CD14-positive monocyte (primary cell): ENCODE data around the gene ASF1A. TPM values are rescaled to one million over a fixed set of nuclear protein-coding genes. Genes with fewer than 3 reads are reported as not detected.

ENCODE experiments used
- DNase-seq, 3 donors: peaks; one replicate each; pipeline ENCODE4 v3.0.0-alpha.2; 2011 to 2022
- H2AFZ ChIP-seq: 2 replicates; pipeline ENCODE4 v1.6.0; 2012; ENCODE audit warnings: mild to moderate bottlenecking, low read depth, low read length, inconsistent platforms; ENCODE audit not compliant: insufficient read depth, poor library complexity, severe bottlenecking
- H3K27ac ChIP-seq, 2 donors: 1 replicate in 1 of 2; 2 replicates in 1 of 2; pipeline ENCODE4 v1.5.1; 2012 to 2013; ENCODE audit warnings: low read length in 2 of 2, control low read depth in 1 of 2, inconsistent platforms in 1 of 2, low read depth in 1 of 2, mild to moderate bottlenecking in 1 of 2
- H3K27me3 ChIP-seq, 2 donors: one replicate each; pipeline versions ENCODE4 v1.6.0 to v1.6.1; 2011 to 2013; ENCODE audit warnings: low read length in 2 of 2; ENCODE audit not compliant: control insufficient read depth in 2 of 2, insufficient read depth in 2 of 2
- H3K36me3 ChIP-seq, 2 donors: replicated peaks in 1 of 2; 1 replicate in 1 of 2; 2 replicates in 1 of 2; pipeline versions ENCODE4 v1.5.1 to v1.6.1; 2012 to 2013; ENCODE audit warnings: low read length in 2 of 2, control low read depth in 1 of 2, inconsistent platforms in 1 of 2, mild to moderate bottlenecking in 1 of 2; ENCODE audit not compliant: insufficient read depth in 2 of 2, control insufficient read depth in 1 of 2
- H3K4me1 ChIP-seq, 2 donors: 1 replicate in 1 of 2; 2 replicates in 1 of 2; pipeline versions ENCODE4 v1.5.1 to v1.6.1; 2012 to 2013; ENCODE audit warnings: low read length in 2 of 2, control low read depth in 1 of 2, inconsistent platforms in 1 of 2, mild to moderate bottlenecking in 1 of 2, moderate library complexity in 1 of 2; ENCODE audit not compliant: insufficient read depth in 2 of 2, control insufficient read depth in 1 of 2
- H3K4me2 ChIP-seq: replicated peaks from 2 replicates; pipeline ENCODE3; 2012; ENCODE audit warnings: low read length, moderate library complexity, mild to moderate bottlenecking; ENCODE audit not compliant: poor library complexity, severe bottlenecking; ENCODE audit errors: extremely low read depth
- H3K4me3 ChIP-seq, 3 experiments: fragments of 200-600 bp in 1 of 3; sonication (generic) in 1 of 3; replicated peaks in 1 of 3; 1 replicate in 2 of 3; 2 replicates in 1 of 3; pipeline ENCODE4 v1.5.1; 2011 to 2013; ENCODE audit warnings: low read length in 3 of 3, mild to moderate bottlenecking in 3 of 3, control low read depth in 2 of 3, low read depth in 2 of 3, inconsistent platforms in 1 of 3, moderate library complexity in 1 of 3
- H3K79me2 ChIP-seq: 2 replicates; pipeline ENCODE4 v1.6.0; 2012; ENCODE audit warnings: mild to moderate bottlenecking, control low read depth, inconsistent platforms, low read length, moderate library complexity; ENCODE audit not compliant: insufficient read depth
- H3K9ac ChIP-seq: 2 replicates; pipeline ENCODE4 v1.6.0; 2017; ENCODE audit warnings: low read length, mild to moderate bottlenecking; ENCODE audit not compliant: insufficient read depth, poor library complexity, severe bottlenecking
- H3K9me3 ChIP-seq, 2 donors: replicated peaks in 1 of 2; 1 replicate in 1 of 2; 2 replicates in 1 of 2; pipeline versions ENCODE4 v1.5.1 to v1.6.1; 2012 to 2013; ENCODE audit warnings: low read length in 2 of 2, control low read depth in 1 of 2; ENCODE audit not compliant: control insufficient read depth in 1 of 2, insufficient read depth in 1 of 2
- H4K20me1 ChIP-seq: 2 replicates; pipeline ENCODE4 v1.6.0; 2012; ENCODE audit warnings: mild to moderate bottlenecking, low read length, control low read depth, moderate library complexity; ENCODE audit not compliant: insufficient read depth
- H3K27ac Mint-ChIP-seq, 7 donors: one replicate each; pipeline ENCODE4 v1.8.0; 2020; ENCODE audit warnings: mild to moderate bottlenecking in 7 of 7, mixed read lengths in 7 of 7, moderate library complexity in 6 of 7, inconsistent platforms in 2 of 7
- H3K27me3 Mint-ChIP-seq, 3 donors: one replicate each; pipeline ENCODE4 v1.8.0; 2021 to 2022; ENCODE audit warnings: low read depth in 3 of 3, mild to moderate bottlenecking in 3 of 3, mixed read lengths in 3 of 3, moderate library complexity in 3 of 3, inconsistent platforms in 1 of 3
- H3K36me3 Mint-ChIP-seq, 2 donors: one replicate each; pipeline ENCODE4 v1.8.0; 2020; ENCODE audit warnings: mixed read lengths in 2 of 2, inconsistent platforms in 1 of 2, mild to moderate bottlenecking in 1 of 2
- H3K4me1 Mint-ChIP-seq: one replicate; pipeline ENCODE4 v1.8.0; 2020; ENCODE audit warnings: mild to moderate bottlenecking, mixed read lengths
- H3K4me3 Mint-ChIP-seq, 2 donors: one replicate each; pipeline ENCODE4 v1.8.0; 2020; ENCODE audit warnings: mild to moderate bottlenecking in 2 of 2, mixed read lengths in 2 of 2, moderate library complexity in 1 of 2
- H3K9me3 Mint-ChIP-seq, 7 donors: one replicate each; pipeline ENCODE4 v1.8.0; 2020 to 2022; ENCODE audit warnings: mixed read lengths in 7 of 7, mild to moderate bottlenecking in 6 of 7, moderate library complexity in 6 of 7, inconsistent platforms in 2 of 7
- CTCF ChIP-seq: fragments of 200-600 bp; IDR thresholded peaks from one replicate; pipeline ENCODE4 v1.8.0; 2022; ENCODE audit warnings: antibody characterized with exemption, mild to moderate bottlenecking
- WGBS: methylation state at CpG from one replicate; pipeline ENCODE4 v1.1.5; 2013; ENCODE audit warnings: missing lambda C conversion rate; ENCODE audit not compliant: insufficient coverage; 5-methylcytosine and 5-hydroxymethylcytosine counted together
- intact Hi-C, 2 donors: fragments of 100-400 bp; cut with micrococcal nuclease; formaldehyde crosslinking; loops; one replicate each; pipeline versions ENCODE4 v1.15.0 to v1.15.1; 2023
- polyA plus RNA-seq, 3 donors: library from polyadenylated mRNA; depleted of rRNA in 1 of 3; unstranded in 2 of 3; stranded (reverse) in 1 of 3; fragments of 300-500 nt in 2 of 3; fragments of >200 nt in 1 of 3; fragmentation: Illumina TruSeq in 2 of 3; gene quantifications; 1 replicate in 2 of 3; 2 replicates in 1 of 3; pipeline ENCODE4 v1.2.3, GENCODE V29; 2012 to 2021

Gene ASF1A
- polyA plus RNA-seq, 3 donors, result 3.1 to 14.4 (median 10.5) TPM

- no peaks in the 10 kb centered on the region for H3K9me3 Mint-ChIP-seq
- H3K27me3 ChIP-seq, result no peaks in the 10 kb centered on the region
- no peak overlapping the region for H3K4me2 ChIP-seq
- no peak overlapping the region for H3K27ac Mint-ChIP-seq
- peaks cover 0 to 6% of the 10 kb centered on the region in 2 donors for H3K36me3 ChIP-seq
- peaks cover 2% of the 10 kb centered on the region in 2 donors for H3K4me1 ChIP-seq
- peaks cover 58% of the 10 kb centered on the region for H4K20me1 ChIP-seq
- no peak overlapping the region for H3K9ac ChIP-seq
- H3K4me1 Mint-ChIP-seq, result peaks cover 23% of the 10 kb centered on the region
- H3K4me3 ChIP-seq, result no peak overlapping the region
- 100% methylated on average over 1 of the region's 2 CpGs for WGBS
- H3K27ac ChIP-seq, result no peak overlapping the region
- no peaks in the 10 kb centered on the region for H3K27me3 Mint-ChIP-seq
- H3K9me3 ChIP-seq, result no peaks in the 10 kb centered on the region
- intact Hi-C loops, result no loop called here
- H3K4me3 Mint-ChIP-seq, result no peak overlapping the region
- no peak overlapping the region for H2AFZ ChIP-seq
- TF ChIP-seq CTCF, result no peak
- no peak for DNase-seq
- peaks cover 83% of the 10 kb centered on the region for H3K79me2 ChIP-seq
- peaks cover 16 to 28% of the 10 kb centered on the region in 2 donors for H3K36me3 Mint-ChIP-seq
These were observed 18.3 kb upstream of the ASF1A start for GRCh38 chr6:118875672-118876071.

GRCh38 chr6:118876198-118876597, 17.8 kb upstream of the ASF1A start:
- no CpG with 5 or more reads among the region's 1 CpG for WGBS
- no peaks in the 10 kb centered on the region for H3K9me3 ChIP-seq
- no peaks in the 10 kb centered on the region for H3K27me3 ChIP-seq
- peaks cover 6 to 7% of the 10 kb centered on the region in 2 donors for H3K4me1 ChIP-seq
- Mint-ChIP-seq H3K27me3 (no peaks in the 10 kb centered on the region), H3K4me1 (peaks cover 25% of the 10 kb centered on the region), H3K36me3 (peaks cover 13 to 23% of the 10 kb centered on the region in 2 donors), H3K9me3 (no peaks in the 10 kb centered on the region), H3K27ac (no peak overlapping the region), H3K4me3 (no peak overlapping the region)
- no peak overlapping the region for H3K9ac ChIP-seq
- no peak for TF ChIP-seq CTCF
- no peak overlapping the region for H3K27ac ChIP-seq
- no peak overlapping the region for H2AFZ ChIP-seq
- H3K4me2 ChIP-seq, result no peak overlapping the region
- peaks cover 0 to 6% of the 10 kb centered on the region in 2 donors for H3K36me3 ChIP-seq
- peaks cover 83% of the 10 kb centered on the region for H3K79me2 ChIP-seq
- DNase-seq, result no peak
- intact Hi-C loops, result no loop called here
- no peak overlapping the region for H3K4me3 ChIP-seq
- H4K20me1 ChIP-seq, result peaks cover 59% of the 10 kb centered on the region
